Activated effector memory CD4-positive, alpha-beta T cell treated with Interleukin-2 at 50 U/mL for 16 hours (primary cell): Measurements from ENCODE around the gene AP2B1.
"Not testable (repeated sequence)": the region's sequence is repeated elsewhere in the genome, so short reads cannot be mapped to it uniquely, and the experiment has no call there.

Source experiments
- DNase-seq: peaks from one replicate; pipeline ENCODE4 v3.0.0-alpha.2; 2020

Gene AP2B1

GRCh38 chr17:35577830-35578196 is 9.3 kb upstream of the AP2B1 start:
- DNase-seq, result no peak

DNA sequence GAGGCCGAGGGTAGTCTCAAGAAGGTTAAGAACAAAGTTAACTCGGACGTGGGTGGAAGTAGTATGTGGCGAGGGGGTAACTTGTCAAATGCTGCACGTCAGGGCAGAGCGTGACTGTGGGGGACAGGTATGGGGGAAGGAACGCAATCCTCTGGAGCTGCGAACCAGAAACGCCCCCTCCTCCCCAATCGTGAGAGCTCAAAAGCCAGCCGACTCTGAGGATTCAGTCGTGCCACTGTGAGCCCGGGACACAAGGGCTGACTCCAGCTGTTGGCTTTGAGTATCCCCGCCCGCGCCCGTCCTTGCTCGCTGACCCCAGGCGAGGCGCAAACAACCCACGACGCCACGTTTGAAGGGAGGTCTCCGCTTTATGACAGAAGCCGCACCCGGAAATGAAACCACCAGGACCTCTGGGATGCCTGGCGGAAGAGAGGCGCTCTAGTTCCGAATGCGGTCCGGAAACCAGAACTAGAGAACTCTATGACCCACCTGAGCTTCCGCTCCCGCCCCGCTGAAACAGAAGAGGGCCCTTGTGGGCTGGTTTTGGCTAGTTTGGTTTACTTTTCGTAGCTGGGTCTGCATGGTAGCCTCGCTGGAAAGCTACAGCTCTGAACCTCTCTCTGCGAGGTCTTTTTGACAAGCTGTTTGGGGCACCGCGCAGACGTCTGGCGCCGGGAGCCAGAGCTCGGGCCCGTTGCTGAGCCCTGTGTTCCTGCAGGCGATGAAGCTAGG is 8.8 kb upstream of the AP2B1 start, which contains the start of gene PEX12:
PEX12 (minus strand) TSS at position 375 of the 732 bp plus-strand sequence. CDS start 550 bp downstream, outside the sequence.
- peak; percentile 84 for DNase-seq

DNA sequence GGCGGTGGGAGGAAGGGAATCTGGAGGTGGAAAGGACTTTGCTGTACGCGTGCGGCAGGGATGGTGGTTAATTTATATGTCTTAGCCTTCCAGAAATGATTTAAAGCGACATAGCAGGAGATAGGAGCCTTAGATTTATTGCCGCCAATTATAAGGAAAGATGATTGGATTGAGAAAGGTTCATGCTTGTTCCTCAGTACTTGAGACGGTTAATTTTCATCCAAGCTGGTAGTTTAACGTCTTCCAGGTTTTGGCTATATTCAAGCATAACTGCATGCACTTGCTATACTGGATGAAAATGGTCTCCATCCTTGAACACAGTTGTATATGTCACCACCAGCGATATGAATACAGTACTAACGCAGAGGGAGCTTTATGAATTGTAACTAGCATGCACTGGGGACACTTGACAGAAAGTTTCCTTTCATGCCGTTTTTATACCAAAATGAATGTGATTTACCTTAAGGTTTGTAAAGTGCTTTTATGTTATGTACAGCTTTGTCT is 8.1 kb upstream of the AP2B1 start:
- DNase-seq, result no peak

- DNase-seq, result no peak
Observed at GRCh38 chr17:35584061-35584460, 3.1 kb upstream of the AP2B1 start.

DNA sequence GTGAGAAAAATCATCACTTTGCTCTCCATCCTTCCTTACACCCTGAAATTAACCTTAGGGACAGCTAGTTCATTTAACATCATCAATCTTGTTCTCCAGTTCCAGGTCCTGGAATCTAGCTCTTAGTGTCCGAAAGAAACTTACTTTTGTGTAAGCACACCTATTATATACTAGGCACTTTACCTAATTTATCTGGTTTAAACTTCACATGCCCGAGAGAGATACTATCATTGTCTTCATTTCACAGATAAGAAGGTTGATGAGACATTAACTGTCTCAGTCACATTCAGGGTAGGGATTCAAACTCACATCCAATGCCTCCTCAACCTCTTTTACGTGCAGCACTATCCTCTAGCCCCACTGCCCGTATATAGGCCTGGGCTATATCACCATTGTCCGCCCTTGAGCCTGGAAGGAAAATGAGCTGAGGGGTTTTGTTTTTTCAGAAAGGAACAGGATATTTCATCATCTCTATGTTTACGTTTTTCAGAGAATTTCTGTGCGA is 501 bp upstream of the AP2B1 start:
- DNase-seq, result no peak

DNA sequence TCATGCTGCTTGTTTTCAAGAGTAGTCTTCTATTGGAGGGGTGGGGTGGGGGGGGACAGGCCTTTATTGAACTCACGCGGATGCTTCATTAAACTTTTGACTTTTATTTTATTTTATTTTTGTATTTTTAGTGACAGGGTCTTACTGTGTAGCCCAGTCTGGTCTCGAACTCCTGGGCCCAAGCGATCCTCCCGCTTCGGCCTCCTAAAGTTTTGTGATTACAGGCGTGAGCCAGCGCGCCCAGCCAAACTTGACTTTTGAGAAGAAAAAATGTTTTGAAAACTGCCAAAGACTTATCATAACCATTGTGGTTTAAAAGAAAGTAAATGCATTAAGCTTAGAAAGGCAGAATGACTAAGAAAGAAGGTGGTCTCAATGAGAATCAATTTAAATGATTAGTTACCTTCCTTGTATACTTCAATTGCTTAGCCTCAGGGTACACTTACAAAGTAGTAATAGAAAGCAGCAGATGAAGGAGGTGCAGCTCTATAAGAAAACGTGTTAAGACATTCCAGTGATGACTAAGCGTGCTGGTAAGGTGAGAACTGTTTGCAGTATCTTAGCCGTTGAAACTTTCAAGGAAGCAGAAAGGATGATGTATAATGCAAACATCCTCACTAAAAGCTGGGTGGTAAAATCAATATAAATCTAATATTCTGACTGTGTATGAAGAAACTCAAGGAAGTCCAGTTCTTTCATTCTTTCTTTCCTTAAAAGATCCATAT is 1.2 kb downstream of the AP2B1 start:
- DNase-seq, result no peak

- no peak for DNase-seq
Observed at GRCh38 chr17:35596072-35596471, 8.9 kb downstream of the AP2B1 start.

DNA sequence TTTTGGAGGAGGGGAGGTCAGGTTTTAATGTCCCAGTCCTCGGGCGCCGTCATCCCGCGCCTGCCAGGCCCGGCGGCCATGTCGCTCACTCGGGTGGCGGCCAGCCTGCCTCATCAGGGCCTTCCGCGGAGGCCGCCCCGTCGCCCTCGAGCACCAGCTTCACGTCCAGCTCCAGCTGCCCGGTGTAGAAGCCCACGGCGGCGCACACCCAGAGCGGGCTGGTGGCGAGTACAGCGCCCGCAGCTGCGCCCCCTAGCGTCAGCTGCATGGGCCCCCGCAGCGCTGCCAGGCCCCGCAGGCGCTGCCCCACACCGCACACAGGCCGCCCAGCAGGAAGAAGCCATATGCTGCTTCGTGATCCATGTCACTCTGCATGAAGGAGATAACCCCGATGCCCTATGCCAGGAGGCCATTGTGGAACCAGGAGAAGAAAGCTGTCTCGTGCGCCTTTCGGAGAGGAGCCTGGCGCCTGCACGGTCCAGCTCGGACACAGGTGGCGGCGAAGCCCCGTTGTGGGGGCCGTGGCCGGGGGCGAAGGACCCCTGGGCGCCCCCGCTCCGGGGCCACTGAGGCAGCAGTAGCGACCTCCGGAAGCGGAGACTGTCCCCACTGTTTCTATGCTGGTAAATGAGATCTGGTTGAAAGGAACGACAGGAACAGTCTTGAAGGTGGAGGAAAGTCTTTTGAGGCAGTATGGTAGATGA is 9.6 kb downstream of the AP2B1 start:
- DNase-seq, result no peak

DNA sequence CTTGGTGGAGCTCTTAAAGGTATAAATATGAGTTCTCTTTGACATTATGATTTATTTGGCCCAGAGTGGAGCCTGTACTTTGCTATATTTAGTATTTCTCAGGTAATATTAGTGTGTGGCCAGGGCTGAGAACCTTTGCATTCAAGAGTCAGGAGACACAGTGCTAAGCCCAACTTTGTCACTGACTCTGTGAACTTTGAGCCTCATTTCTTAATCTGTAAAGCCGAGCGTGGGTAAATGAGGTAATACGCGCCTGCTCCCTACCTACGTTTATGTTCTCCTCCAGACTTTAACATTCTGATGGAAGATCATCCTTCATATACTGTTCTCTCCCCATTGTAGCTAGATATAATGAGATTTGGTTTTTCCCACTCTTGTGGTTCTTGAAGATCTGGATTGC is 10.5 kb downstream of the AP2B1 start:
- no peak for DNase-seq

GRCh38 chr17:35603674-35604073 is 16.6 kb downstream of the AP2B1 start:
- no peak for DNase-seq

- no peak for DNase-seq
Observed at GRCh38 chr17:35605678-35606077, 18.6 kb downstream of the AP2B1 start.

DNA sequence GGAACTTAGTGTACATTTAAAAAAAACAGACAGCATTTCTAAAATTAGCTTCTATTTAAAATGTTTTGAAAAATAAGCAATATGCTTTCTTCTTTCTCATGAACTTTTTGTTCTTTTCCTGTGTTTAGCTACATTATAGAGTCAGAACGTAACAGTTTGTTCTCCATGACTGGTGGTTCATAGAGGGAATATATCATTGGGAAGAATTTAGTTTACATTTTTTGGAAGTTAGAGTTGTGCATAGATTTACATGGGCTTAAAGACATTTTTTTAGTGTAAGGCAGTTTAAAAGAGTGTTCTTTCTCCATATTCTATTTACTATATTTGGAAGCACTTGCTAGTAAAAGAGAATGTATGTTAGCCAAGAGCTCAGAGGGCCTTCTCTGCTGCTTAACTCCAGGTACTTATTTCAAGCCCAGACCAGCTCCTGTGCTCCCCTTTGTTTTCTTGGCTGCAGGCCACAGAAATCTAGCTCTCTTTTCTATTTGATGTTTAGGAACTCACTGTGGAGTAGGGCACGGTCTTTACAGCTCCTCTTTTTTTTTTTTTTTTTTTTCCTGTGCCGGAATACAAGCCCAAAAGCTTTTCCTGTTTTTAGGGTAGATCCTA is 20.2 kb downstream of the AP2B1 start:
- DNase-seq, result no peak

- DNase-seq, result no peak
Observed at GRCh38 chr17:35609831-35610230, 22.7 kb downstream of the AP2B1 start.

- not testable (repeated sequence) for DNase-seq
Observed at GRCh38 chr17:35610746-35611145, 23.6 kb downstream of the AP2B1 start.

DNA sequence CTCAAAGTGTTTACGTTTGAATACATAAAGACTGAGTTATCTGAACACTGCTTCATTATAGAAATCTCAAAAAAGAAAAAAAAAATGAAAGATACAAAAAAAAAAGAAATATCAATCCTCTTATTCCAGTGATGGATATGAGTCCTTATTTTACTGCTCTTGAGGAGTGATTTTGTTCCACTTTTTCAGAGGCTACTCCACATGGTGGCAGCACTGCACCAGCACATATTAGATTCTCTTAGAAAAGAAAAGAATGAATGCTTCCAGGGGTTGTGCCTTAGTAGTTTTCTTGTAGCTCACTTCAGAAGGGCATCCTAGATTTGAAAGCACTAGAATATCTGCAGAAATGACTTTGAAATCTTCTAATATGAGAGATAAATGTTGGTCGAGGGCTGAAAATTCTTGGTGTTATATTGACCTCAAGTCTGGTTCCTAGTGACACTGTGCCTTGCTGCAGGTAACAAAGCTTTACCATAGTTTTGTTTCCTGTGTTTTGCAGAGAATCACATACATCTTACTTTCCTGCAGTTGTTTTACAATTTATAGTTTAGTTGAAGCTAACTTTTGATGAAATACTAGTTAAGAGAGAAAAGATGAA is 25.9 kb downstream of the AP2B1 start:
- DNase-seq, result no peak

DNA sequence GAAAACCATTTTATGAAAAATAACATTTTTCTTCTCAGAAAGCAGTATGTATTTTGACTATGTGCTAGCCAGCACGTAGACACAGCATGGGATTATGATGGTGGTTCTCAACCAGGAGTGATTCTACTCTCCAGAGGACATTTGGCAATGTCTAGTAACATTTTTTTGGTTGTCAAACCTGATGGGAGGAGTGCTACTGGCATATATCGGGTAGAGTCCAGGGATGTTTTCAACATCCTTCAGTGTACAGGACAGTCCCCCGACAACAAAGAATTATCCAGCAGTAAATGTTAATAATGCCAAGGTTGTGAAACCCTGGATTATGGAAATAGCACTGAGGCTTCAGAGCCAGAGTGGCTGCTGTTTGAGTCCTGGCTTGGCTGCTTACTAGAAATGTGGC is 27.7 kb downstream of the AP2B1 start:
- DNase-seq, result no peak

GRCh38 chr17:35616536-35616935 is 29.4 kb downstream of the AP2B1 start:
- no peak for DNase-seq

GRCh38 chr17:35617505-35617904 is 30.4 kb downstream of the AP2B1 start:
- no peak for DNase-seq

DNA sequence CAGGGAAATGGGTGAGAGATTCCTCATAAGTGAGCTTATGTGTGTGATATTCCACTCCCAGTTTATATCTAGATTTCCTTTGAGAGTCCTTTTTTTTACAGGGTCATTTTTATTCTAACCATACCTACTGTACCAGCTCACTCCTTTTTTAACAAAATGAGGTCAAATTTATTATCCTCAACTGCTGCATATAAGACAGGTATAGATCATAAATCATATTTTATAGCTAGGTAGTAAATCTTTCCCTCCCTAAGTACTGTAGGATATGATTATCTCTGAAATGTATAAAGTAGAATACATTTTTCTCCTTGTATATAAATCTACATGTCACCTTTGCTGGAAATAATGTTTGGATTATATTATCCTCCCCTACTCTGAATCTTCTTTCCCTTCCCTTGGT is 31.5 kb downstream of the AP2B1 start:
- DNase-seq, result no peak

GRCh38 chr17:35621768-35622167 is 34.6 kb downstream of the AP2B1 start:
- no peak for DNase-seq

GRCh38 chr17:35627417-35627816 is 40.3 kb downstream of the AP2B1 start:
- no peak for DNase-seq

DNA sequence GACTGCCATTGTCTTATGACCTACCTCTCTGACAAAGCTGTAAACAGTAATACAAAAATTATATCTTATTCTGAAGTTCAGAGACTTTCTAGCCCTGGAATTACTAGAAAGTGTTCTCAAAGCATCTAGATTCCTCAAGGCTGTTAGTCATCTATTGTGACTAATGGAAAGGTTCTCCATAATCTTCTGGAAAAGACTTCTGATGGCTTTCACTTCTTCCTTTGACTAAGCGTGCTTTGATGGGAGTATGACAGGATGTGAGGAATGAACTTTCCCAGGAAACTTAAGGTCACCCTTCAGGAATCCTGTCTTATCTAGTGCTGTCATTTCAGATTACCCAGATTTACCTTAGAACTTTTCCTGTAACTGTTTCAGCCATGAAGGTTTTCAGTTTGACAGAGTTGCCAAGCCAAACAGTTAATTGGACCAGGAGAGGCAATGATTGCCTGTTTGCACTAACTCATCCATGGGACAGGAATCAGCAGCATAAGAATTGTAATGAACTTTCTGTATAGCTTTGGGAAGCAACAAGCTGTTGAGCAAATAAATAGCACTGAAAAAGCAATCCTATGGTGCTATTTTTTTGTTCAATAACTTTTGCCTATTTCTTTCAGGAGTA is 43.5 kb downstream of the AP2B1 start:
- no peak for DNase-seq
